Measurements from ENCODE around the gene GET3.
"Not testable (repeated sequence)": the region's sequence is repeated elsewhere in the genome, so short reads cannot be mapped to it uniquely, and the experiment has no call there.

GET3 gene

DNA sequence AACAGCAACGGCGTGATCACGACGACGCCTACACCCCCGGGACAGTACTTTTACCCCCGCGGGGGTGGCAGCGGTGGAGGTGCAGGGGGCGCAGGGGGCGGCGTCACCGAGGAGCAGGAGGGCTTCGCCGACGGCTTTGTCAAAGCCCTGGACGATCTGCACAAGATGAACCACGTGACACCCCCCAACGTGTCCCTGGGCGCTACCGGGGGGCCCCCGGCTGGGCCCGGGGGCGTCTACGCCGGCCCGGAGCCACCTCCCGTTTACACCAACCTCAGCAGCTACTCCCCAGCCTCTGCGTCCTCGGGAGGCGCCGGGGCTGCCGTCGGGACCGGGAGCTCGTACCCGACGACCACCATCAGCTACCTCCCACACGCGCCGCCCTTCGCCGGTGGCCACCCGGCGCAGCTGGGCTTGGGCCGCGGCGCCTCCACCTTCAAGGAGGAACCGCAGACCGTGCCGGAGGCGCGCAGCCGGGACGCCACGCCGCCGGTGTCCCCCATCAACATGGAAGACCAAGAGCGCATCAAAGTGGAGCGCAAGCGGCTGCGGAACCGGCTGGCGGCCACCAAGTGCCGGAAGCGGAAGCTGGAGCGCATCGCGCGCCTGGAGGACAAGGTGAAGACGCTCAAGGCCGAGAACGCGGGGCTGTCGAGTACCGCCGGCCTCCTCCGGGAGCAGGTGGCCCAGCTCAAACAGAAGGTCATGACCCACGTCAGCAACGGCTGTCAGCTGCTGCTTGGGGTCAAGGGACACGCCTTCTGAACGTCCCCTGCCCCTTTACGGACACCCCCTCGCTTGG is 55.0 kb downstream of the GET3 start:
- peak overlapping the region; percentile 88 for H3K4me3 ChIP-seq (ENCODE audit: low read length)
- no peaks in the 10 kb centered on the region for H3K27me3 ChIP-seq (ENCODE audit: control insufficient read depth, insufficient read depth, low read length)
- no peaks in the 10 kb centered on the region for H3K9me3 ChIP-seq (ENCODE audit: control insufficient read depth, low read length)
- H3K4me1 ChIP-seq (ENCODE audit: control insufficient read depth, insufficient read depth, low read length), result peaks cover 56% of the 10 kb centered on the region
- H3K36me3 ChIP-seq (ENCODE audit: control insufficient read depth, insufficient read depth, low read length), result no peaks in the 10 kb centered on the region
- peak overlapping the region; percentile 98 for H3K9ac ChIP-seq (ENCODE audit: low read length)

GRCh38 chr19:12792853-12793289 is 55.6 kb downstream of the GET3 start:
- no peaks in the 10 kb centered on the region for H3K27me3 ChIP-seq (ENCODE audit: control insufficient read depth, insufficient read depth, low read length)
- H3K36me3 ChIP-seq (ENCODE audit: control insufficient read depth, insufficient read depth, low read length), result no peaks in the 10 kb centered on the region
- no peaks in the 10 kb centered on the region for H3K9me3 ChIP-seq (ENCODE audit: control insufficient read depth, low read length)
- H3K4me1 ChIP-seq (ENCODE audit: control insufficient read depth, insufficient read depth, low read length), result peaks cover 50% of the 10 kb centered on the region
- H3K4me3 ChIP-seq (ENCODE audit: low read length), result peak overlapping the region; percentile 88
- peak overlapping the region; percentile 98 for H3K9ac ChIP-seq (ENCODE audit: low read length)

DNA sequence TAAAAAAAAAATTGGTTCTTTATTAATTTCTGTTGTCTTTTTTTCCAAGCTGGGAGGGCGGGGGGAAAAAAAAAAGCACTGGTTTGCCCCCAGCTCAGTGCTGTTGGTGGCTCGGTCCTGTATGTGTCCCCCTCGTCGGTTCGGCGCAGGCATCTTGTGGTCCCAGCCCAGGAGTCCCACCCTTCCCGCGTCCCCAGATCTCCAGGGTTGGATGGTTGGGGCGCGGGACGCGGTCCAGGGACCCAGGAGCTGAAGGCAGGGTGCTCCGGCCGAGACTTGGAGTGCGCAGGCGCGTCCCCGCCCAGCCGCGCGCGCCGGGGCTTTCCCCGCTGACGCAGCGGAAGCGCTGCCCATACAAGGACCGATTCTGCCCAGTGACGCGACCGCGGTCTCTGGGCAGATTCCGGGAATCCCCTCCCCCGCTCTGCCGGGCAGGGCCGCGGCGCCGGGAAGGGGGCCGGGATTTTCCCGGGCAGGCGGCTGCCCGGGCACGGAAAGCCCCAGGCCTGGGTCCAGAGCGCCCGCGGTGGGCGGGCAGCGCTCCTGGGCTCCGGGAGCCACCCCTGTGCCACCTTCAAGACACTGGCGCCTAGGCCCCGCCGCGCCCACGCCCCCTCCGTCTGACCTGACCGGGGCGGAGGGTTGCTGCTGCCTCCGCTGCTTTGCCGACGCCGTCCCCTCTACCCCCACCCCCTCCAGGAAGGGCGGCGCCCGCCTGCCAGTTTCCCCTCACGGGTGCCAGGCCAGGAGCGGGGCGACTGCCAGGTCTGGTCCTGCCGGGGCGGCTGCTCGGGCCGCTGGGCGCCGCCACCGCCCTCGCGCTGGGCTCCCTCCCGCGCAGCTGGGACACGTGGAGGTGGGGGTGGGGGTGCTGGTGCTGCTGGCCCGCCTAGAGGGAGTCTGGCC is 56.2 kb downstream of the GET3 start:
- Histone ChIP-seq H3K36me3 (ENCODE audit: control insufficient read depth, insufficient read depth, low read length) (no peaks in the 10 kb centered on the region), H3K4me1 (ENCODE audit: control insufficient read depth, insufficient read depth, low read length) (peaks cover 43% of the 10 kb centered on the region), H3K27me3 (ENCODE audit: control insufficient read depth, insufficient read depth, low read length) (no peaks in the 10 kb centered on the region)

DNA sequence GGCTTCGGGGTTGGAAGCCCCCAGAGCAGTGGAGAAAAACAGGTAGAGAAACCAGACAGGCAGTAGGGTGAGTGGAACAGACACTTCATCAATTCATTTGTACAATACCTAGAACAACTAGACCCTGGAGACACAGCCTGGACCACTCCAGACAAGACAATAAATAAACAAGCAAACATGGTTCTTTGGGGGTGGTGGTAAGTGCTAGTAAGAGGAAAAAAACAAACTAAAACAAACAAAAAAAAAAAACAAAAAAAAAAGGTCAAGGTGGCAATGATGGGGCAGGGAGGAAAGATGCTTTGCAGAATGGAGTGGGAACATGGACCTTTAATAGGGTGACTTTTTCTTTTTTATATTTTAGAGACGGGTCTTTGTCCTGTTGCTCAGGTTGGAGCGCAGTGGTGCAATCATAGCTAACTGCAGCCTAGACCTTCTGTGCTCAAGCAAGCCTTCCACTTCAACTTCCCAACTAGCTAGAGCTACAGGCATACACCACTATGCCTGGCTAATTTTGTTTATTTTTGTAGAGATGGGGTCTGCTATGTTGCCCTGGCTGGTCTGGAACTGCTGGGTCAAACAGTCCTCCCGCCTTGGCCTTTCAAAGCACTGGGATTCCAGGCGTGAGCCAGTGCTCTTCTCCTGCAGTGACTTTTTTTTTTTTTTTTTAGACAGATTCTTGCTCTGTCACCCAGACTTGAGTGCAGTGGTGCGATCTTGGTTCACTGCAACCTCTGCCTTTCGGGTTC is 57.1 kb downstream of the GET3 start:
- Histone ChIP-seq H3K9ac (ENCODE audit: low read length) (peak overlapping the region; percentile 98), H3K9me3 (ENCODE audit: control insufficient read depth, low read length) (no peaks in the 10 kb centered on the region), H3K27me3 (ENCODE audit: control insufficient read depth, insufficient read depth, low read length) (no peaks in the 10 kb centered on the region), H3K4me1 (ENCODE audit: control insufficient read depth, insufficient read depth, low read length) (peaks cover 35% of the 10 kb centered on the region), H3K4me3 (ENCODE audit: low read length) (no peak overlapping the region), H3K36me3 (ENCODE audit: control insufficient read depth, insufficient read depth, low read length) (no peaks in the 10 kb centered on the region)

More for the DNA sequence above, 56.2 kb downstream of the GET3 start:
- Histone ChIP-seq H3K9me3 (ENCODE audit: control insufficient read depth, low read length) (no peaks in the 10 kb centered on the region), H3K9ac (ENCODE audit: low read length) (peak overlapping the region; percentile 98), H3K4me3 (ENCODE audit: low read length) (peak overlapping the region; percentile 88)

- Histone ChIP-seq H3K9ac (ENCODE audit: low read length) (no peak overlapping the region), H3K4me1 (ENCODE audit: control insufficient read depth, insufficient read depth, low read length) (peaks cover 36% of the 10 kb centered on the region), H3K9me3 (ENCODE audit: control insufficient read depth, low read length) (no peaks in the 10 kb centered on the region), H3K4me3 (ENCODE audit: low read length) (no peak overlapping the region), H3K27me3 (ENCODE audit: control insufficient read depth, insufficient read depth, low read length) (no peaks in the 10 kb centered on the region), H3K36me3 (ENCODE audit: control insufficient read depth, insufficient read depth, low read length) (no peaks in the 10 kb centered on the region)
Measured at GRCh38 chr19:12794971-12795381, 57.7 kb downstream of the GET3 start.

- Histone ChIP-seq H3K36me3 (ENCODE audit: control insufficient read depth, insufficient read depth, low read length) (no peaks in the 10 kb centered on the region), H3K9ac (ENCODE audit: low read length) (peak overlapping the region; percentile 56), H3K27me3 (ENCODE audit: control insufficient read depth, insufficient read depth, low read length) (no peaks in the 10 kb centered on the region), H3K9me3 (ENCODE audit: control insufficient read depth, low read length) (no peaks in the 10 kb centered on the region), H3K4me1 (ENCODE audit: control insufficient read depth, insufficient read depth, low read length) (peaks cover 39% of the 10 kb centered on the region), H3K4me3 (ENCODE audit: low read length) (peak overlapping the region; percentile 49)
Measured at GRCh38 chr19:12796146-12797071, 59.1 kb downstream of the GET3 start.

DNA sequence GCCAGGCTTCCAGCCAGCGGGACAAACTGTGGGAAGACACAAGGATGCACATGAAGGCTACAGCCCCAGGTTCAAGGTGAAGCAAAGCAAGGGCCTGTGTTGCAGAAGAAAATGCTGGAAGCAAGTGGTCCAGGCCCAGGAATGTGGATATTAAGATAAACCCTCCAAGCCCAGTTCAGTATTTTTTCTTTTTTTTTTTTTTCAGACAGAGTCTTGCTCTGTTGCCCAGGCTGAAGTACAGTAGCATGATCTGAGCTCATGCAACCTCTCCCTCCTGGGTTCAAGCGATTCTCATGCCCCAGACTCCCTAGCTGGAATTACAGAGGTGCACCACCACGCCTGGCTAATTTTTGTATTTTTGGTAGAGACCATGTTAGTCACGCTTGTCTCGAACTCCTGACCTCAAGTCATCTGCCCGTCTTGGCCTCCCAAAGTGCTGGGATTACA is 59.9 kb downstream of the GET3 start:
- H3K4me1 ChIP-seq (ENCODE audit: control insufficient read depth, insufficient read depth, low read length), result peaks cover 43% of the 10 kb centered on the region
- no peaks in the 10 kb centered on the region for H3K9me3 ChIP-seq (ENCODE audit: control insufficient read depth, low read length)
- H3K9ac ChIP-seq (ENCODE audit: low read length), result no peak overlapping the region
- H3K36me3 ChIP-seq (ENCODE audit: control insufficient read depth, insufficient read depth, low read length), result no peaks in the 10 kb centered on the region
- no peaks in the 10 kb centered on the region for H3K27me3 ChIP-seq (ENCODE audit: control insufficient read depth, insufficient read depth, low read length)
- no peak overlapping the region for H3K4me3 ChIP-seq (ENCODE audit: low read length)

- H3K4me1 ChIP-seq (ENCODE audit: control insufficient read depth, insufficient read depth, low read length), result peaks cover 48% of the 10 kb centered on the region
- H3K4me3 ChIP-seq (ENCODE audit: low read length); H3K27me3 ChIP-seq (ENCODE audit: control insufficient read depth, insufficient read depth, low read length); H3K36me3 ChIP-seq (ENCODE audit: control insufficient read depth, insufficient read depth, low read length); H3K9me3 ChIP-seq (ENCODE audit: control insufficient read depth, low read length); H3K9ac ChIP-seq (ENCODE audit: low read length): not testable (repeated sequence)
Measured at GRCh38 chr19:12797607-12798006, 60.3 kb downstream of the GET3 start.
